Hepatic stellate cell (primary cell): ENCODE measurements around the gene RASSF3.
A peak's percentile ranks its signal among the peaks of the same experiment; 100 is the strongest.
"Not testable (repeated sequence)": the region's sequence is repeated elsewhere in the genome, so short reads cannot be mapped to it uniquely, and the experiment has no call there.

Experiments used
- DNase-seq: peaks from one replicate; pipeline ENCODE4 v3.0.0; 2011; ENCODE audit warnings: low spot score

RASSF3 gene

DNA sequence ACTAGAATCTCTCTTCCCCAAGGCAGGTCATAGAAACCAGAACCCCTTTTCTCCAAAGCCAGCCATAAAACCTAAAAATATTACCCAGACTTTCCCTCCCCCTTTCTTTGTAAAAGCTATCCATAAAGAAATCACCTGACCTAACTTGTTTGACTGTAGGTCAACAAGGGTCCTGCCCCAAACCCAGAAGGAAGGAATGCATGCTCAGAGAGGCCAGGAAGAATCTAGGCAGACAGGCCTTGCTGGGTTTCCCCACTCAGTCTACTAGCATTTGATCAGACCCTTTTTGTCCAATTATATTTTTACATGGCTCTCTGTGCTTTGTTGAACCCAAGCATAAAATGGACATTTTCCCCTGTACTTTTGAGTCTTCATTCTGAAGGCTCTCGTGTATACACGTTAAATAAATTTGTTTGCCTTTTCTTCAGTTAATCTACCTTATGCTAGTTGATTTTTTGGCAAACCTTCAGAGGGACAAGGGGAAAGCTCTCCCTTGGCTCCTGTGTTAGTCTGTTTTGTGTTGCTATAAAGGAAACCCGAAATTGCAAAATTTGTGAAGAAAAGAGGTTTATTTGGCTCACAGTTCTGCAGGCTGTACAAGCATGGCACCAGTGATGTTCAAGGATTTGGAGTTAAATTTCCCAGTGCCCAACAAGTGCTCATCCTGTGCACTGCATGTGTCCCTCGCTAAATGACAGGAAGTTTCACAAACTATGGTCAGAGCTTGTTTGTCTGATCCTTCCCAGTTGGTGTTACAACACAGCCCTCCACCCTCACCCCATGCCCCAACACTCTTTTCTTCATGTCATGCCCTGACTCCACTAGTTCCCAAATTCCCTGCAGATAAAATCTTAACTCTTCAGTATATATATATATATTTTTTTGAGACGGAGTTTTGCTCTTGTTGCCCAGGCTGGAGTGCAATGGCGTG is 14.2 kb upstream of the RASSF3 start:
- no peak for DNase-seq

GRCh38 chr12:64598831-64599230 is 11.5 kb upstream of the RASSF3 start:
- DNase-seq, result no peak

- no peak for DNase-seq
Observed at GRCh38 chr12:64600164-64600561, 10.1 kb upstream of the RASSF3 start.

DNA sequence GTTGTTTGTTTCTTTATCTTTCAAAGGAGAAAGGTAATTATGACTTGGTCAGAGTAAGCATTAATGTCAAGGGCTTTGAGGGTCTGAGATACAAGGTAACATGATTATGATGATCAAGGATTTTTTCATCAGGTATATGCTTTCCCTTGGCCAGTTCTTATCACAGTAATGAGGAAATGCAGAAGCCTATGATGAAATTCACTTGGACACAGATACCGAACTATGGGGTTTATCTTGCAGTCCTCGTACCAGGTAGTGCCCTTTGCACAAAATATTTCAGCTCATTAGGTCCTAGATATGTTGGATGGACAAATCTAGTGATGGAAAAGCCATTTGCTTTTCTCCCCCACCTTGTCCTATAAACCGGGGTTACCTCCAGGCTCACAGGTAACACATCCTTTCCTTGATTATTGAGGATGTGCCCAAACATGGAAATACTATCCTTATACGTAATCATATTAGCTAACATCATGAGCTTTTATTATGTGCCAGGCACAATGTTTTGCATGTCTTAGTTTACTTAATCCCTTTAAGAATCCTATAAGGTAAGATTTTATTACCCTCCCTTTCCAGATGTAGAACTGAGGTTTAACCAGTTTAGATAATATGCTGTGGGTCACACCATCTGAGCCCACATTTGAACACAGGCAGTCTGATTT is 7.0 kb upstream of the RASSF3 start:
- DNase-seq, result no peak

DNA sequence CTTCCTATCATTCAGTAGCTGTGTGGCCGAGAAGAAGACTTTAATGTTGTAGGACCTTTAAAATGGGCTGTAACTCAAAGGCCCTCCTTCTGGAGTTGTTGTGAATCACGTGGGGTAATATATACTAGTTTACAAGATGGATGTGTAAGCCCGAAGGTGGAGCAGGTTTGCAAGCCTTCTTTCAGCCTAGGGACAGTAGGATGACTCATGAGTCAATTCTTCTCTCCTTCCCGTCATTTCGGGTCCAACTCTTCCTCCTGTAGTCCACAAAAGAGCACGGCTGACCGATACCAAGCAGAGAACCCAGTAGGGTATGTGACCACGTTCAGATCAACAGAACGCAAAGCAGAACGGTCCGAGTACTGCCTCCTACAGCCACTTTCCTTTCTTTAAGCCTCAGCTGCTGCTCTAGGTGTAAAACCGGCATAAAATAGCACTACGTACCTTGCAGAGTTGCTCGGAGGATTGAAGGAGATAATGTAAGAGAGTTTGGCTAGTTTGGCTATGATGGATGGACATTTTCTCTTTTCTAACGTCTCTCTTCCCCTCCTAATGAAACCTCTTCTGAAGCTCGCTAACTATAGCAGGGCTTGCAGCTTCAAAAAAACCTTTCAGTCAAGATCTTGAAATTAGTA is 1.3 kb upstream of the RASSF3 start:
- no peak for DNase-seq

- no peak for DNase-seq
Observed at GRCh38 chr12:64609536-64610078, 688 bp upstream of the RASSF3 start.

DNA sequence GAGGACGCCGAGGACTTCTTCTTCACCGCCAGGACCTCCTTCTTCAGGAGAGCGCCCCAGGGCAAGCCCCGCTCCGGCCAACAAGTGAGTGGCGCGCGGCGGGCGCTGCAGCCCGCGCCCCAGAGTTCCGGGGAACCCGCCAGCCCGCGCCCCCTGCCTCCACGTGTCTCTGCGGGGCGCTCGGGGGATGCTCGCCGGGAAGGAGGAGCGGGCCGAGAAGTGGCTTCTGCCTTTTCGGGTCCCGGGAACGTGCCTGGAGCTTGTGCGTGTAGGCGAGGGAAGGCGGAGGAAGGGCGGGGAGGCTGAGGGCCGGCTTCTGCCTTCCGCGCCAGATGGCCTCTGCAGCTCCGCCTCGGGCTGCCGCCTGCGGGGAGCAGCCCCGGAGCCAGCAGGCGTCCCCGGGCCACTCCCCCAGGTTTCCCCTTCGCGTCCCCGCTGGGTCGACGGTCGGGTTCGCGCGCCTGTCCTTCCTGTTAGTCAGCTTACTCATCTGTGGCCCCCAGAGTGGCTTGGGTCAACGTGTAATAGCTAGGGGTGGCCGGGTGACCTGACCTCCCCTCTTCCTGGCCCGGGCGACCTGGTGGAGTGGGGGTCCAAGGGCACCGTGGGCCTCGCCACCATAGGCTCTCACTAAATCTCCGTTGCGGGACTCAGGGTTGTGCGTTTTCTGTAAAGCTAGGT is 505 bp downstream of the RASSF3 start:
- DNase-seq, result peak; percentile 60

DNA sequence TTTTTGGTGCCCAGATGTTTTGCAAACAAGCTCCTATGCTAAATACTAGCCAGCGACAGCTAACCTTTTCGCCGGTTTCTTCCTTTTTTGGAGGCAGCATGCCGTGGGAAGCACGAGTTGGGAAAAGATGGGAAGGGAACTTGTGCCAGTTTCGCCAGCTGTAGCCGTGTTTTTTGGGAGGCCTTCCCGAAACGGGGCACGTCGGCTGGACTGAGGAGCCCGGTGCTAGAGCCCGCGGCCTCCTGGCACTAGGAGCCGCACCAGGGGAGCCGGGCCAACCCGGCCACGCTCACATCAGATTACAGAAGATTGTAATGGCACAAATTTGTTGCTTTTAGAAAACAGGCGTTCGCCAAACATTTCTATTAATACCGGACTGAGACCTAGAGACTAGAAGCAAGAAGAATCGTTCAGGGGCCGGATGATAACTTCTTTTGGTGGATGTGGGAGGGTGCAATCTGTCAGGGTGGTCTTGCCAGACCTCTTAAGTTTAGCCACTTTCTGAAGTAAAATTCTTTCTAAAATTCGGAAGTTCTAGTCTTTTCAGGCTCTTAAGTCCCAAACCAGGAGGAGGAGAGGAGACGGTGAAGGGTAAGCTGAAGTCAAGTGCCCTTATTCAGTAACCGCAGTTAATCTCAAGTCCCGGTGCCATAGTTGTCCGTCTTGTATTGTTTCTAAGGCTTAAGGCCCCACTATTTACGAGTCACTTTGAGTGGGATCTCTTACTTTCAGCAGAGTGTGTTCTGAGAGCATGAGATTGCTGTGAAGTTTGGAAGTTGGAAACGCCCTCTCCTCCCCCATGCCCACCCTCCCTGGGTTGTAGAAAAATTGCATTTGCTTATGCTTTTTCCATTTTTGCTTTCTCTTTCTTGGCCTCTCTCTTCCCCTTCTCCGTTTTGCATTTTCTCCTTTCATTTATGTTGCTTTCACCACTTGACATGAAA is 1.3 kb downstream of the RASSF3 start:
- no peak for DNase-seq

DNA sequence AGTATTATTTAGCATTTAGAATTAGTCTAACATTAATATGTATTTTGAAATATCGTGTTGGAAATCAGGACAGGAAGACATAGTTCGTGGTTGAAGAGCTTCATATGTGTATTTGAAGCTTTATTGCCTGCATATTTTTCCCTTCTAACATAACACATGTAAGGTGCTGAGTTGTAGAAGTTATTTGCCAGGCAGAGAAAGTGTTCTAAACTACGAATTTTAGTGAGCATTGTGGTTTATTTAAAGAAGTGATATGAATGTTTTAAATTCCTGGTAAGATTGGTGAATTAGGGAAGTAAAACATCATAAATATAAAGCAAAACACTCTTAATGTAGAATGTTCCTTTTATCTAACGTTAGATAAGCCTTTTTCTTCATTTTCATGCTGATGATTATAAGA is 2.5 kb downstream of the RASSF3 start:
- DNase-seq, result no peak

DNA sequence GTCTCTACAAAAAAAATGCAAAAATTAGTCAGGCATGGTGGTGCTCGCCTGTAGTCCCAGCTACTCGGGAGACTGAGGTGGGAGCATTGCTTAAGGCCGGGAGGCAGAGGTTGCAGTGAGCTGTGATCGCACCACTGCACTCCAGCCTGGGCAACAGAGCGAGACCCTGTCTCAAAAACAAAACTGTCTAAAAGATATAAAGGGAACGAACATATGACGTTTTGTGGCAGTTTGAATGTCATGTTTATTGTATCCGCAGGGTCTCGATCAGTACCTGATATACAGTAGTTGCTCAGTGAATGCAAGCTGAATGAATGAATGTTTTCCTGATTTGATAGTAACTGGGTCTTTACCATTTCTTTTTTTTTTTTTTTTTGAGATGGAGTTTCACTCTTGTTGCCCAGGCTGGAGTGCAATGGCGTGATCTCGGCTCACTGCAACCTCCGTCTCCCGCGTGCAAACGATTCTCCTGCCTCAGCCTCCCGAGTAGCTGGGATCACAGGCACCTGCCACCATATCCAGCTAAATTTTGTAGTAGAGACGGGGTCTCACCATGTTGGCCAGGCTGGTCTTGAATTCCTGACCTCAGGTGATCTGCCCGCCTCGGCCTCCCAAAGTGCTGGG is 3.6 kb downstream of the RASSF3 start:
- DNase-seq, result not testable (repeated sequence)

GRCh38 chr12:64616201-64616600 is 5.9 kb downstream of the RASSF3 start:
- DNase-seq, result peak; percentile 66

DNA sequence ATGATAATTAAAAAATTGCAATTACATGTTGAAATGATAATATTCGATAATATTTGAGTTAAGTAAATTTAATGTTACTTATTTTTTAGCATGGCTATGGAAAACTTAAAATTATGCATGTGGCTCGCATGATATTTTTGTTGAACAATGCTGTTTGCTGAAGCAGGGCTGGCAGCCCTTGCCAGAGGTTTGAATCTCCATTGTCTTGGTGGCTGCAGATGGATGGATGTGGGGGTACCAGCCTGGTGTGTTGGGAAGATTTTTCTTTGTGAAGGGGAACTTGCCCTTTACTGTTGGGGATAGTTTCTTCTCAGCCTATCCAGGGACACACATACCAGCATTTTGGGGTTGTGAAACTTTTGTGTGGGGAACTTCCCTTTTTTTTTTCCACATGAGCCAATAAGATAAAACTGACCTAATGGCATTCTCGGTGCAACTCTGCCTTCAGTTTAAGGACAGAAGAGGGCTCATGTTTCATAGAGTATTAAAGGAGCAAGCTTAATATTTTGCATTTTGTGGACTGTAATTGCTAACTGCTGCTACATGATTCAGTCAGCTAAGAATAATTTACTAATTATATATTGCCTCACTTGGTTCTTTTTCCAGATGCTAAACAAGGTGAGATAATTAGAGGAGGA is 8.8 kb downstream of the RASSF3 start:
- DNase-seq, result no peak

DNA sequence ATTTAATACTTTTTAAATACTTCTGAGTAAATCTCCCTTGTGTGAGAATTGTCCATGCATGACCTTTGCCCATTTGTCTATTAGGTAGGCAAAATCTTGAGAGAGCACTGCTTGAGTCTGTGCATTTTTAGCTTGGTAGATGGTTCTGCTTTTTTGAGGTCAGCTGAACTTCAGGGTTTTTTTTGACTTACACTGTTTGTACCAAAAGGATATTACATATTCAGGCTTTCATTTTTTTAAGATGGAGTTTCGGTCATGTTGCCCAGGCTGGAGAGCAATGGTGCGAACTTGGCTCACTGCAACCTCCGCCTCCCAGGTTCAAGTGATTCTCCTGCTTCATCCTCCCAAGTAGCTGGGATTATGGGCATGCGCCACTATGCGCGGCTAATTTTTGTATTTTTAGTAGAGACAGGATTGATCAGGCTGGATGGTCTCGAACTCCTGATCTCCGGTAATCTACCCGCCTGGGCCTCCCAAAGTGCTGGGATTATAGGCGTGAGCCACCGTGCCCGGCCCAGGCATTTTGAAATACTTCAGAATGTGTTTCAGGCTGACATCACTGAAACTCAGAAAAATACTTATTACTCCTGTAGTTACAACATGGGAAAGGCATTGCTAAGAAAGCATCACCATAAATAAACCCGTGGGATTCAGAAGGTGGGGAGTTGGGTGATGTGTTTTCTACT is 11.1 kb downstream of the RASSF3 start:
- peak; percentile 47 for DNase-seq

GRCh38 chr12:64624035-64624434 is 13.7 kb downstream of the RASSF3 start:
- DNase-seq, result no peak

DNA sequence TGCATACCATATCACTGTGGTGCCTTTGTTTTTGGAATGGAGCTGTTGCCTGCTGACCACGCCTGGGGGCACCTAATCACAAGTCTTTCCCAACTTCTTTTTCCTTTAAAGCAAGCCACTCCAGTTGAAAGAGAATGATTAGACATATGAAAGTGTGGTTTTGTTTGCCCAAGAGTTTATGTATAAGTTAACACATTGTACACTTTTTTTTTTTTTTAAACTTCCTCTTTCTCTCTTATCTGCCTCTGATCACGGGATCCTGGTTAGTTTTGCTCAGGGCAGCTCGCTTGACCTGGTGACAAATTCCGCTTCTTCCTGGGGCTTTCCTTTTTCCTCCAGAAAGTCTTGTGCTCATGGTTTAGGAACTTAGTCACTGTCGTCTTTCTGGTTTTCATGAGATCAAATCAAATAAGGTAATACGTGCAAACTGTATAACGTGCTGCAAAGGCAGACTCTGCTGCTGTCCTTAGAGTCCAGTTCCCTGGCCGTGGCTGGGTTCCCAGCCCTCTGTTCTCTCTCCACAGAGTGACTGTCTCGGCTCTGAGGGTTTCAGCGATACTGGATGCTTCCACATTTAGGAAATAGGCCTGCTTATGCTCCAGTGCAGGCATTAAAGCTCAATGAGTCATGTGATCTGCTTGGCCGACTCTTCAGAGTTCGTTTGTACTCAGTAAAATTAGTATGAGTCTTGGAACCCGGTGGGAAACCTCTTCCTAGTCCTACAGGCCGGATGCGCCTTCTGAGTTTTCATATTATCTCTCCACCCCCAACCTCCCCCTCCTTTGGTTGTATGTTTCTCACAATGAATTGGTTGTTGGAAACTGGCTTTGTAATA is 15.2 kb downstream of the RASSF3 start:
- peak; percentile 60 for DNase-seq

DNA sequence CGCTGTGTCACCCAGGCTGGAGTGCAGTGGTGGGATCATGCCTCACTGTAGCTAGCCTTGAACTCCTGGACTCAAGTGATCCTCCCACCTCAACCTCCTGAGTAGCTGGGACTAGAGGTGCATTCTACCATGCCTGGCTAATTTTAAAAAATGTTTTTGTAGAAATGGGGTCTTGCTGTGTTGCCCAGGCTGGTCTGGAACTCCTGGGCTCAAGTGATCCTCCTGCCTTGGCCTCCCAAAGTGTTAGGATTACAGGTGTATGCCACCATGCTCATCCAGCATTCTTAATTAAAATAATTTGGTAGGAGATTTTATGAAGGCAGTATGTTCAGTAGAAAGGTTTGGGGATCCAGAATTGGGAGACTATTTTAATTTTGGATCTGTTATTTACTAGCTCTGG is 16.3 kb downstream of the RASSF3 start:
- not testable (repeated sequence) for DNase-seq

GRCh38 chr12:64627771-64628170 is 17.5 kb downstream of the RASSF3 start:
- peak; percentile 72 for DNase-seq

- DNase-seq, result no peak
Observed at GRCh38 chr12:64631197-64631596, 20.9 kb downstream of the RASSF3 start.
